Anterior cingulate cortex (tissue), 58 donors: ENCODE measurements around the gene RYR2.
"Not testable (repeated sequence)": the region's sequence is repeated elsewhere in the genome, so short reads cannot be mapped to it uniquely, and the experiment has no call there.

Source experiments
- DNase-seq, 58 donors: peaks; one replicate each; lab custom pipeline; 2025; lab: John Stamatoyannopoulos, UW

The RYR2 gene

GRCh38 chr1:237603036-237603568 lies 561.1 kb downstream of the RYR2 start:
- DNase-seq, result not testable (repeated sequence)

- no peak for DNase-seq
Measured at GRCh38 chr1:237608433-237608832, 566.4 kb downstream of the RYR2 start.

- no peak for DNase-seq
Measured at GRCh38 chr1:237610157-237610556, 568.2 kb downstream of the RYR2 start.

GRCh38 chr1:237613984-237614383 lies 572.0 kb downstream of the RYR2 start:
- no peak for DNase-seq

GRCh38 chr1:237619553-237619952 lies 577.6 kb downstream of the RYR2 start:
- DNase-seq, result no peak

GRCh38 chr1:237634922-237635321 lies 592.9 kb downstream of the RYR2 start:
- no peak for DNase-seq

- no peak for DNase-seq
Measured at GRCh38 chr1:237638555-237638954, 596.6 kb downstream of the RYR2 start.

GRCh38 chr1:237640011-237640671 lies 598.2 kb downstream of the RYR2 start:
- DNase-seq, result no peak

- DNase-seq, result no peak
Measured at GRCh38 chr1:237640966-237641365, 599.0 kb downstream of the RYR2 start.

GRCh38 chr1:237650809-237651208 lies 608.8 kb downstream of the RYR2 start:
- no peak for DNase-seq

- DNase-seq, result no peak
Measured at GRCh38 chr1:237655778-237656177, 613.8 kb downstream of the RYR2 start.

- no peak for DNase-seq
Measured at GRCh38 chr1:237664348-237664747, 622.4 kb downstream of the RYR2 start.

GRCh38 chr1:237670302-237670701 lies 628.3 kb downstream of the RYR2 start:
- no peak for DNase-seq

- peak in 22 of 58 donors; percentile 1 to 56 (median 20) for DNase-seq
Measured at GRCh38 chr1:237671262-237671661, 629.3 kb downstream of the RYR2 start.

- DNase-seq, result no peak
Measured at GRCh38 chr1:237671935-237672334, 630.0 kb downstream of the RYR2 start.

- DNase-seq, result no peak
Measured at GRCh38 chr1:237672748-237673147, 630.8 kb downstream of the RYR2 start.

GRCh38 chr1:237673631-237674030 lies 631.6 kb downstream of the RYR2 start:
- DNase-seq, result no peak

GRCh38 chr1:237677979-237678378 lies 636.0 kb downstream of the RYR2 start:
- no peak for DNase-seq

- no peak for DNase-seq
Measured at GRCh38 chr1:237679687-237680086, 637.7 kb downstream of the RYR2 start.

GRCh38 chr1:237681210-237681609 lies 639.2 kb downstream of the RYR2 start:
- DNase-seq, result no peak

- DNase-seq, result peak in 2 of 58 donors; percentile 12 to 45
Measured at GRCh38 chr1:237684236-237684635, 642.3 kb downstream of the RYR2 start.

GRCh38 chr1:237685551-237685950 lies 643.6 kb downstream of the RYR2 start:
- no peak for DNase-seq

- DNase-seq, result no peak
Measured at GRCh38 chr1:237687804-237688203, 645.8 kb downstream of the RYR2 start.
